ENCODE data around the gene AFF2. TPM values are rescaled to one million over a fixed set of nuclear protein-coding genes. Genes with fewer than 3 reads are reported as not detected.

The AFF2 gene
- total and polyA plus RNA-seq, 2 donors (not counting 3 experiments of a cell fraction or from before 2014, with no cell fraction given), result 0.03 to 0.07 TPM

GRCh38 chrX:149022485-149022884, 522.1 kb downstream of the AFF2 start:
- no peak for FAIRE-seq
- Histone ChIP-seq H3K4me1 (ENCODE audit: control insufficient read depth, extremely low read depth, insufficient read depth, low read length) (no peaks in the 10 kb centered on the region), H3K9ac (replicated peaks; ENCODE audit: extremely low read depth, insufficient read depth, low read length) (no peak overlapping the region), H3K4me3 (replicated peaks in 1 of 3; ENCODE audit: insufficient read depth in 1 of 3, low read depth in 1 of 3, low read length in 3 of 3) (no peak overlapping the region), H3K4me2 (ENCODE audit: insufficient read depth, low read length) (no peak overlapping the region), H3K27me3 (ENCODE audit: control insufficient read depth in 2 of 2, insufficient read depth in 2 of 2, low read length in 2 of 2) (no peaks in the 10 kb centered on the region), H3K79me2 (ENCODE audit: control insufficient read depth, insufficient read depth, low read length) (no peaks in the 10 kb centered on the region), H2AFZ (ENCODE audit: low read depth, low read length) (no peak overlapping the region), H3K9me3 (replicated peaks; ENCODE audit: control insufficient read depth, insufficient read depth, low read length) (no peaks in the 10 kb centered on the region), H3K36me3 (ENCODE audit: control insufficient read depth in 2 of 2, extremely low read depth in 1 of 2, insufficient read depth in 2 of 2, low read length in 2 of 2) (no peaks in the 10 kb centered on the region), H4K20me1 (replicated peaks; ENCODE audit: control insufficient read depth, extremely low read depth, insufficient read depth, low read length) (no peaks in the 10 kb centered on the region), H3K27ac (ENCODE audit: insufficient read depth, low read depth, low read length) (no peak overlapping the region), H3K9me1 (replicated peaks; ENCODE audit: control insufficient read depth, extremely low read depth, insufficient read depth, low read length) (no peaks in the 10 kb centered on the region)
- CTCF ChIA-PET, result no interaction called here
- dilution Hi-C loops (cut with MboI; ENCODE audit: extremely low pct_ligation_motif_present, low sequenced_read_pairs), result no loop called here
- POLR2A ChIA-PET, result no interaction called here
- BruUV-seq (replicated peaks), result no TSS peak
- intact Hi-C loops (cut with micrococcal nuclease), result loop anchor here (10.0 kb wide), 1 partner anchor 58 kb away; no protein-coding TSS in a partner anchor
- DNase-seq (ENCODE audit: low read depth, low spot score), result no peak
- TF ChIP-seq CTCF (IDR thresholded peaks at IDR 0.05; ENCODE audit: extremely low read depth in 1 of 2, insufficient read depth in 1 of 2, low read depth in 1 of 2, low read length in 2 of 2) (no peak), MAX (IDR thresholded peaks at IDR 0.05; ENCODE audit: insufficient read depth, insufficient read length) (no peak), POLR2AphosphoS5 (IDR thresholded peaks at IDR 0.05; ENCODE audit: insufficient read depth, low read depth, low read length) (no peak), JUN (IDR thresholded peaks at IDR 0.05; ENCODE audit: borderline replicate concordance, insufficient read depth, insufficient read length, low read depth) (no peak), POLR2A (IDR thresholded peaks at IDR 0.05; ENCODE audit: low read depth, low read length) (no peak), GATA2 (IDR thresholded peaks at IDR 0.05; ENCODE audit: insufficient read depth, insufficient read length, low read depth, low read length) (no peak), FOS (IDR thresholded peaks at IDR 0.05; ENCODE audit: borderline replicate concordance, insufficient read depth, low read length) (no peak)

Data from endothelial cell of umbilical vein (primary cell).